Fibroblast of lung (primary cell): ENCODE data around the gene WDFY3. TPM values are rescaled to one million over a fixed set of nuclear protein-coding genes. Genes with fewer than 3 reads are reported as not detected.

Source experiments
- DNase-seq, 2 donors: peaks; one replicate each; pipeline versions ENCODE4 v3.0.0 to v3.0.0-alpha.2; 2010; ENCODE audit warnings: low read depth in 2 of 2
- H2AFZ ChIP-seq: 2 replicates; pipeline ENCODE4 v1.5.1; 2012; ENCODE audit warnings: low read length, control low read depth, inconsistent platforms
- H3K27ac ChIP-seq: 2 replicates; pipeline ENCODE4 v1.5.1; 2011; ENCODE audit warnings: low read length, control low read depth; ENCODE audit not compliant: insufficient read depth
- H3K27me3 ChIP-seq: 2 replicates; pipeline ENCODE4 v1.5.1; 2011; ENCODE audit warnings: mild to moderate bottlenecking, low read length; ENCODE audit not compliant: control insufficient read depth, insufficient read depth
- H3K36me3 ChIP-seq: 2 replicates; pipeline ENCODE4 v1.5.1; 2011; ENCODE audit warnings: low read length; ENCODE audit not compliant: control insufficient read depth, insufficient read depth
- H3K4me1 ChIP-seq: 2 replicates; pipeline ENCODE4 v1.5.1; 2011; ENCODE audit warnings: low read length; ENCODE audit not compliant: control insufficient read depth, insufficient read depth; ENCODE audit errors: extremely low read depth
- H3K4me2 ChIP-seq: 2 replicates; pipeline ENCODE4 v1.5.1; 2011; ENCODE audit warnings: low read length, control low read depth; ENCODE audit not compliant: insufficient read depth; ENCODE audit errors: extremely low read depth
- H3K4me3 ChIP-seq, 4 experiments: fragments of 200-600 bp in 1 of 4; sonication (generic) in 1 of 4; replicated peaks in 1 of 4; 2 replicates each; pipeline ENCODE4 v1.5.1; 2011 to 2016; ENCODE audit warnings: low read length in 4 of 4, low read depth in 3 of 4, mild to moderate bottlenecking in 3 of 4, control low read depth in 2 of 4, inconsistent platforms in 1 of 4, mixed read lengths in 1 of 4; ENCODE audit not compliant: insufficient read depth in 1 of 4; ENCODE audit errors: control extremely low read depth in 1 of 4
- H3K79me2 ChIP-seq: 2 replicates; pipeline ENCODE4 v1.5.1; 2012; ENCODE audit warnings: mild to moderate bottlenecking, low read length, inconsistent platforms; ENCODE audit not compliant: control insufficient read depth, insufficient read depth
- H3K9ac ChIP-seq: 2 replicates; pipeline ENCODE4 v1.5.1; 2011; ENCODE audit warnings: mild to moderate bottlenecking, low read length, control low read depth; ENCODE audit not compliant: insufficient read depth
- H3K9me3 ChIP-seq: 2 replicates; pipeline ENCODE4 v1.5.1; 2012; ENCODE audit warnings: low read depth, low read length; ENCODE audit not compliant: control insufficient read depth, insufficient read depth
- H4K20me1 ChIP-seq: 2 replicates; pipeline ENCODE4 v1.5.1; 2011; ENCODE audit warnings: low read length; ENCODE audit not compliant: control insufficient read depth, insufficient read depth; ENCODE audit errors: extremely low read depth
- CTCF ChIP-seq, 2 donors: IDR thresholded peaks in 1 of 2; conservative IDR thresholded peaks in 1 of 2; 1 replicate in 1 of 2; 2 replicates in 1 of 2; pipeline ENCODE4 v1.5.1; 2011 to 2012; ENCODE audit warnings: low read length in 2 of 2, control low read depth in 1 of 2, inconsistent platforms in 1 of 2, low read depth in 1 of 2, mild to moderate bottlenecking in 1 of 2
- EZH2 ChIP-seq: IDR thresholded peaks from 2 replicates; pipeline ENCODE4 v1.5.1; 2012; ENCODE audit warnings: low read length, control low read depth, mild to moderate bottlenecking; ENCODE audit errors: missing control alignments
- polyA plus RNA-seq, 2 donors: library from polyadenylated mRNA; depleted of rRNA in 1 of 2; stranded (reverse) in 1 of 2; unstranded in 1 of 2; fragments of >200 nt; gene quantifications; 2 replicates each; pipeline ENCODE4 v1.2.1, GENCODE V29; 2011 to 2012; ENCODE audit warnings: missing spikeins in 1 of 2
- total RNA-seq: library from RNA; depleted of rRNA; stranded (reverse); fragments of >200 nt; gene quantifications from 2 replicates; pipeline ENCODE4 v1.2.1, GENCODE V29; 2014

The WDFY3 gene
- total and polyA plus RNA-seq, 2 donors (not counting 1 experiment from before 2014, with no cell fraction given): 26.8 to 88.8 TPM

- Histone ChIP-seq H3K36me3 (peaks cover 1% of the 10 kb centered on the region), H3K4me2 (no peak overlapping the region), H3K4me1 (no peaks in the 10 kb centered on the region), H3K4me3 (no peak overlapping the region), H3K27me3 (no peaks in the 10 kb centered on the region), H2AFZ (no peak overlapping the region), H3K27ac (no peak overlapping the region), H3K9me3 (no peaks in the 10 kb centered on the region), H4K20me1 (no peaks in the 10 kb centered on the region), H3K9ac (no peak overlapping the region), H3K79me2 (no peaks in the 10 kb centered on the region)
- no peak for DNase-seq
- TF ChIP-seq CTCF (conservative IDR thresholded peaks at IDR 0.05 in 1 of 2, IDR thresholded peaks at IDR 0.05 in 1 of 2; ENCODE audit: low read depth in 1 of 2, low read length in 2 of 2) (no peak), EZH2 (no peak)
Observed at GRCh38 chr4:84718699-84719098, 247.8 kb downstream of the WDFY3 start.

GRCh38 chr4:84710548-84710947 lies 255.9 kb downstream of the WDFY3 start:
- H3K27ac ChIP-seq: no peak overlapping the region
- no peak for DNase-seq
- no peaks in the 10 kb centered on the region for H3K27me3 ChIP-seq
- H3K9ac ChIP-seq: no peak overlapping the region
- no peak overlapping the region for H3K4me2 ChIP-seq
- no peak overlapping the region for H2AFZ ChIP-seq
- no peaks in the 10 kb centered on the region for H3K79me2 ChIP-seq
- H3K4me3 ChIP-seq: no peak overlapping the region
- H3K9me3 ChIP-seq: no peaks in the 10 kb centered on the region
- TF ChIP-seq EZH2 (no peak), CTCF (conservative IDR thresholded peaks at IDR 0.05 in 1 of 2, IDR thresholded peaks at IDR 0.05 in 1 of 2; ENCODE audit: low read depth in 1 of 2, low read length in 2 of 2) (no peak)
- H3K36me3 ChIP-seq: peaks cover 5% of the 10 kb centered on the region
- H3K4me1 ChIP-seq: no peaks in the 10 kb centered on the region
- no peaks in the 10 kb centered on the region for H4K20me1 ChIP-seq

- peak in 1 of 2 donors; percentile 24 for DNase-seq
- Histone ChIP-seq H2AFZ (no peak overlapping the region), H3K27me3 (no peaks in the 10 kb centered on the region), H3K9ac (no peak overlapping the region), H3K36me3 (peaks cover 5% of the 10 kb centered on the region), H3K4me2 (no peak overlapping the region), H3K9me3 (no peaks in the 10 kb centered on the region), H4K20me1 (no peaks in the 10 kb centered on the region), H3K4me3 (no peak overlapping the region), H3K4me1 (no peaks in the 10 kb centered on the region), H3K79me2 (no peaks in the 10 kb centered on the region), H3K27ac (no peak overlapping the region)
- TF ChIP-seq CTCF (conservative IDR thresholded peaks at IDR 0.05 in 1 of 2, IDR thresholded peaks at IDR 0.05 in 1 of 2; ENCODE audit: low read depth in 1 of 2, low read length in 2 of 2) (no peak), EZH2 (no peak)
Observed at GRCh38 chr4:84708406-84709135, 257.9 kb downstream of the WDFY3 start.
